Gastroesophageal sphincter (tissue), 4 donors: ENCODE results near the gene RBBP8NL. TPM values are rescaled to one million over a fixed set of nuclear protein-coding genes. Genes with fewer than 3 reads are reported as not detected.

Source experiments
- ATAC-seq: fragments of 150-250 bp; one replicate; pipeline ENCODE4 v1.9.1; 2016; ENCODE audit warnings: mild to moderate bottlenecking, moderate library complexity
- H3K27ac ChIP-seq, 4 donors: fragments of 200-600 bp; sonication (generic) in 3 of 4; 1 replicate in 3 of 4; 2 replicates in 1 of 4; pipeline ENCODE4 v1.5.1; 2016 to 2019
- H3K27me3 ChIP-seq: fragments of 200-600 bp; sonication (generic); one replicate; pipeline ENCODE4 v1.5.1; 2019
- H3K36me3 ChIP-seq, 2 donors: fragments of 200-600 bp; sonication (generic); one replicate each; pipeline ENCODE4 v1.5.1; 2019; ENCODE audit warnings: control low read depth in 1 of 2
- H3K4me1 ChIP-seq, 3 donors: fragments of 200-600 bp; sonication (generic); 1 replicate in 2 of 3; 2 replicates in 1 of 3; pipeline ENCODE4 v1.5.1; 2016 to 2019; ENCODE audit warnings: control low read depth in 2 of 3
- H3K4me3 ChIP-seq, 2 donors: fragments of 200-600 bp; sonication (generic); one replicate each; pipeline ENCODE4 v1.5.1; 2019; ENCODE audit warnings: mild to moderate bottlenecking in 1 of 2, moderate library complexity in 1 of 2
- H3K9me3 ChIP-seq, 3 donors: fragments of 200-600 bp; sonication (generic); one replicate each; pipeline ENCODE4 v1.5.1; 2017 to 2019; ENCODE audit warnings: control low read depth in 2 of 3
- CTCF ChIP-seq, 4 experiments: fragments of 200-600 bp in 2 of 4; fragments of 450-650 bp in 2 of 4; sonication (generic) in 1 of 4; IDR thresholded peaks; one replicate each; pipeline ENCODE4 v1.5.1; 2017 to 2019; ENCODE audit warnings: antibody characterized with exemption in 4 of 4, mild to moderate bottlenecking in 2 of 4, moderate library complexity in 2 of 4
- EP300 ChIP-seq: sonication (generic); formaldehyde crosslinking; IDR thresholded peaks from one replicate; pipeline ENCODE4 v1.6.1; 2017; ENCODE audit warnings: antibody characterized with exemption, mild to moderate bottlenecking
- POLR2A ChIP-seq, 2 donors: fragments of 450-650 bp; IDR thresholded peaks; one replicate each; pipeline ENCODE4 v1.6.1; 2017; ENCODE audit warnings: antibody characterized with exemption in 2 of 2, mild to moderate bottlenecking in 2 of 2, moderate library complexity in 1 of 2
- POLR2AphosphoS5 ChIP-seq: sonication (generic); formaldehyde crosslinking; IDR thresholded peaks from one replicate; pipeline ENCODE4 v1.6.1; 2017; ENCODE audit warnings: antibody characterized with exemption
- WGBS, 2 donors: methylation state at CpG; one replicate each; pipeline ENCODE4 v1.1.5; 2018; ENCODE audit warnings: low coverage in 1 of 2; 5-methylcytosine and 5-hydroxymethylcytosine counted together
- total RNA-seq, 4 donors: library from RNA; depleted of rRNA; stranded (reverse); fragments of >200 nt; gene quantifications; one replicate each; pipeline ENCODE4 v1.1.0, GENCODE V29; 2016

The RBBP8NL gene
- total RNA-seq, 4 donors from 2014 or later = 0.20 TPM; not detected in 3

DNA sequence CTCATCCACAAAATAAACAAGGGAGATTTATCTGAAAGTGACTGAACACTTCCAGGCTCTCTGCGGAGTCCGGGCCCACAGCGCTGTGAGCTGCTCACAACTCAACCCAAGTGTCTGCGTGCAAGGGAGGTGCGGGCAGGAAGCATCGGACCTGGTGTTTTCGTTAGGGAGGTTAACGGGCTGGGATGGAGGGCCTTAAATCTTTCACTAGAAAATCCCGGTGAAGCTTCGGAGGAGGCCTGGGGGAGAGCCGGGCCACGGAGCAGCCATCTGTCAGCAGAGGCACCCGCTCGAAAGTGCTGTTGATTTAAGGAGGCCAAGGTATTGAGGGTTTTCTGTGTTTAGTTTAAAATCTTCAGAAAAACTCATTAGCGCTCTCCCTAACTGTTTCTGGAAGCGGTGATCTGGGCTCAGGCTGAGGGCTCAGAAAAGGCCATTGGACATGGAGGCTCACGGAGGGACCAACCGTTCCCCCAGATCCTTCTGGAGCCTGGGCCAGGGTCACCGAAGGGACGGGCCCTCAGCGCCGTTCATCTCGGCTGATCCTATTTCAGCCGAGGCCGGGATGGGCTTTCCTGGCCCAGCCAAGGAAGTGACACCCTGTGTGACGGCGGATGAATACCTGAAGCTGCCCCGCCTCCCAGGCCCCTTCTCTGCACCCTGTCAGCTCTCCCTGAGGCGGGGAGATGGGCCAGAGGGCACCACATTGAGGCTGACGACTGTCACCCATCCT lies 27.7 kb upstream of the RBBP8NL start:
- Histone ChIP-seq H3K27ac (no peak overlapping the region), H3K9me3 (no peaks in the 10 kb centered on the region), H3K27me3 (peaks cover 85% of the 10 kb centered on the region), H3K4me1 (no peaks in the 10 kb centered on the region), H3K4me3 (no peak overlapping the region), H3K36me3 (no peaks in the 10 kb centered on the region)
- TF ChIP-seq POLR2A (IDR thresholded peaks at IDR 0.05) = no peak
- no peak for TF ChIP-seq EP300
- TF ChIP-seq CTCF (IDR thresholded peaks at IDR 0.05) = no peak
- no peak for TF ChIP-seq POLR2AphosphoS5
- WGBS, 2 donors = 81 to 84% methylated on average over 5 to 8 of the region's 30 CpGs
- no peak for ATAC-seq

DNA sequence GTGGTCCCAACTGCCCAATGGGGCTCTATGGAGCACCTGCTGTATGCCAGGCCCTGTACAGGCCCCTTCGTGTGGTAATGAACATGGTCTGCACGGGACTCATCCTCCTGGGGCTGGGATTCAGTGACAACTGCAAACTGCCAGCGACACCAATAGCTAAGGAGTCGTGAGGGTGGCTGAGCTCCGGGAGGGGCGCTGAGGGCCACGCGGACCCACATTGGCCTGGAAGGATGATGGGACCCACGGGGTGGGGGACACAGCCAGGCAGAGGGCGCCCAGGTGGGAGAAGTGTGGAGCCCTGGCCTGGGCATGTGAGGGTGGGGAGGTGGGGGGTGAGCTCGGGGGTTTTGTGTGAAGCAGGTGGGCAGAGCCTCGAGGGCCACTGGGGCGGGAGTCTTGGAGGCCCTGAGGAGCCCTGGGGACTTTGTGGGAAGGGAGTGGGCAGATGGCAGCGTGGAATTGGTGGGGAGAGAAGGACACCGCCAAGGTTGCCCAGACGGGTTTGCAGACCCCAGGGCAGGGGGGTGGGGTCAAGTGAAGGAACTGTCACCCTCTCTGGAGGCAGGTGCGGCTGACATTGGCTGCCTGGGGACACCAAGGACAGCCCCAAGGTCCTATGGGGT lies 26.0 kb upstream of the RBBP8NL start:
- WGBS, 2 donors = 90% methylated on average over 5 of the region's 17 CpGs; no CpG with 5 or more reads in 1 of the 2 donors
- no peak for TF ChIP-seq CTCF (IDR thresholded peaks at IDR 0.05)
- no peak for TF ChIP-seq POLR2A (IDR thresholded peaks at IDR 0.05)
- TF ChIP-seq EP300 = no peak
- no peak for TF ChIP-seq POLR2AphosphoS5
- Histone ChIP-seq H3K27me3 (peaks cover 85% of the 10 kb centered on the region), H3K4me1 (no peaks in the 10 kb centered on the region), H3K27ac (no peak overlapping the region), H3K36me3 (no peaks in the 10 kb centered on the region), H3K4me3 (no peak overlapping the region), H3K9me3 (no peaks in the 10 kb centered on the region)
- no peak for ATAC-seq

GRCh38 chr20:62452475-62453095 lies 25.2 kb upstream of the RBBP8NL start:
- ATAC-seq = no peak
- Histone ChIP-seq H3K4me1 (no peaks in the 10 kb centered on the region), H3K36me3 (no peaks in the 10 kb centered on the region), H3K4me3 (no peak overlapping the region), H3K9me3 (no peaks in the 10 kb centered on the region), H3K27ac (no peak overlapping the region), H3K27me3 (peaks cover 85% of the 10 kb centered on the region)
- no peak for TF ChIP-seq EP300
- no peak for TF ChIP-seq POLR2AphosphoS5
- TF ChIP-seq POLR2A (IDR thresholded peaks at IDR 0.05) = no peak
- TF ChIP-seq CTCF (IDR thresholded peaks at IDR 0.05) = no peak
- 67 to 100% methylated on average over 1 of the region's 18 CpGs for WGBS, 2 donors

- H3K9me3 ChIP-seq = no peaks in the 10 kb centered on the region
- H3K4me3 ChIP-seq = no peak overlapping the region
- no peaks in the 10 kb centered on the region for H3K36me3 ChIP-seq
- TF ChIP-seq POLR2A (IDR thresholded peaks at IDR 0.05) (no peak), EP300 (no peak), CTCF (IDR thresholded peaks at IDR 0.05) (no peak), POLR2AphosphoS5 (no peak)
- no peak overlapping the region for H3K27ac ChIP-seq
- 83 to 100% methylated on average over 2 to 3 of the region's 3 CpGs for whole genome bisulfite sequencing, 2 donors
- ATAC-seq = no peak
- H3K27me3 ChIP-seq = peaks cover 85% of the 10 kb centered on the region
- H3K4me1 ChIP-seq = no peaks in the 10 kb centered on the region
Measured at GRCh38 chr20:62451970-62452369, 24.6 kb upstream of the RBBP8NL start.
